Glutamatergic neuron (in vitro differentiated cells): Measurements from ENCODE around the gene ZNF831. TPM values are rescaled to one million over a fixed set of nuclear protein-coding genes. Genes with fewer than 3 reads are reported as not detected.

ENCODE experiments used
- DNase-seq: peaks from one replicate; pipeline ENCODE4 v3.0.0; 2022
- H3K27ac Mint-ChIP-seq: one replicate; pipeline ENCODE4 v1.8.0; 2020; ENCODE audit warnings: mild to moderate bottlenecking, mixed read lengths, inconsistent platforms; ENCODE audit not compliant: unreplicated experiment
- H3K27me3 Mint-ChIP-seq: one replicate; pipeline ENCODE4 v1.8.0; 2020; ENCODE audit warnings: mild to moderate bottlenecking, moderate library complexity, mixed read lengths, inconsistent platforms; ENCODE audit not compliant: unreplicated experiment
- H3K36me3 Mint-ChIP-seq: one replicate; pipeline ENCODE4 v1.8.0; 2020; ENCODE audit warnings: mild to moderate bottlenecking, mixed read lengths, inconsistent platforms; ENCODE audit not compliant: unreplicated experiment
- H3K4me1 Mint-ChIP-seq: one replicate; pipeline ENCODE4 v1.8.0; 2020; ENCODE audit warnings: mild to moderate bottlenecking, low read depth, mixed read lengths, inconsistent platforms; ENCODE audit not compliant: unreplicated experiment
- H3K4me3 Mint-ChIP-seq: one replicate; pipeline ENCODE4 v1.8.0; 2020; ENCODE audit warnings: mild to moderate bottlenecking, mixed read lengths, inconsistent platforms; ENCODE audit not compliant: unreplicated experiment
- H3K9me3 Mint-ChIP-seq: one replicate; pipeline ENCODE4 v1.8.0; 2020; ENCODE audit warnings: mild to moderate bottlenecking, moderate library complexity, mixed read lengths, inconsistent platforms; ENCODE audit not compliant: unreplicated experiment
- CTCF ChIP-seq: fragments of 200-600 bp; sonication (generic); IDR thresholded peaks from one replicate; pipeline ENCODE4 v1.5.0; 2021; ENCODE audit not compliant: partially characterized antibody, unreplicated experiment
- total RNA-seq: library from RNA; stranded (reverse); fragmentation: NEBNext Ultra II Directional; extraction: Animal tissue kit (Norgen Biotek cat#: 25700); gene quantifications from one replicate; pipeline ENCODE4 v1.2.1, GENCODE V29; 2021; ENCODE audit not compliant: unreplicated experiment

Gene ZNF831
- total RNA-seq, 1 donor from 2014 or later, result not detected

- Mint-ChIP-seq H3K4me1 (peaks cover 14% of the 10 kb centered on the region), H3K36me3 (no peaks in the 10 kb centered on the region), H3K4me3 (peak overlapping the region; percentile 73), H3K27me3 (peaks cover 7% of the 10 kb centered on the region), H3K27ac (no peak overlapping the region), H3K9me3 (peaks cover 2% of the 10 kb centered on the region)
- TF ChIP-seq CTCF, result no peak
- no peak for DNase-seq
These were observed 60.1 kb downstream of the ZNF831 start for GRCh38 chr20:59223750-59224149.

- H3K4me3 Mint-ChIP-seq, result no peak overlapping the region
- no peak for TF ChIP-seq CTCF
- H3K27me3 Mint-ChIP-seq, result peaks cover 8% of the 10 kb centered on the region
- H3K9me3 Mint-ChIP-seq, result peaks cover 2% of the 10 kb centered on the region
- peaks cover 14% of the 10 kb centered on the region for H3K4me1 Mint-ChIP-seq
- no peak for DNase-seq
- no peak overlapping the region for H3K27ac Mint-ChIP-seq
- H3K36me3 Mint-ChIP-seq, result no peaks in the 10 kb centered on the region
These were observed 60.6 kb downstream of the ZNF831 start for GRCh38 chr20:59224236-59224635.

- Mint-ChIP-seq H3K27ac (no peak overlapping the region), H3K9me3 (no peaks in the 10 kb centered on the region), H3K36me3 (no peaks in the 10 kb centered on the region), H3K27me3 (peaks cover 2% of the 10 kb centered on the region), H3K4me3 (no peak overlapping the region), H3K4me1 (peaks cover 22% of the 10 kb centered on the region)
- no peak for DNase-seq
- no peak for TF ChIP-seq CTCF
These were observed 66.8 kb downstream of the ZNF831 start for GRCh38 chr20:59230385-59230784.

- H3K9me3 Mint-ChIP-seq, result no peaks in the 10 kb centered on the region
- no peaks in the 10 kb centered on the region for H3K36me3 Mint-ChIP-seq
- peak overlapping the region; percentile 64 for H3K4me3 Mint-ChIP-seq
- H3K4me1 Mint-ChIP-seq, result peaks cover 22% of the 10 kb centered on the region
- peak overlapping the region; percentile 1 for H3K27ac Mint-ChIP-seq
- no peak for DNase-seq
- TF ChIP-seq CTCF, result no peak
- peaks cover 2% of the 10 kb centered on the region for H3K27me3 Mint-ChIP-seq
These were observed 67.6 kb downstream of the ZNF831 start for GRCh38 chr20:59231124-59231804.

- peaks cover 2% of the 10 kb centered on the region for H3K27me3 Mint-ChIP-seq
- H3K4me3 Mint-ChIP-seq, result no peak overlapping the region
- H3K4me1 Mint-ChIP-seq, result peaks cover 22% of the 10 kb centered on the region
- DNase-seq, result no peak
- no peaks in the 10 kb centered on the region for H3K36me3 Mint-ChIP-seq
- H3K27ac Mint-ChIP-seq, result peak overlapping the region; percentile 33
- TF ChIP-seq CTCF, result no peak
- no peaks in the 10 kb centered on the region for H3K9me3 Mint-ChIP-seq
These were observed 69.0 kb downstream of the ZNF831 start for GRCh38 chr20:59232618-59233017.
